NCI-H2196 treated with DMSO at 0.1 percent for 48 hours (cell line): ENCODE measurements around the gene RPUSD3.
"Not testable (repeated sequence)": the region's sequence is repeated elsewhere in the genome, so short reads cannot be mapped to it uniquely, and the experiment has no call there.

Experiments
- DNase-seq: peaks from one replicate; lab custom pipeline; 2025; ENCODE audit not compliant: unreplicated experiment; lab: John Stamatoyannopoulos, UW

Gene RPUSD3

GRCh38 chr3:9865125-9865637 lies 21.4 kb upstream of the RPUSD3 start:
- not testable (repeated sequence) for DNase-seq

GRCh38 chr3:9864200-9864927 lies 20.6 kb upstream of the RPUSD3 start:
- no peak for DNase-seq

- DNase-seq: no peak
These were observed 19.4 kb upstream of the RPUSD3 start for GRCh38 chr3:9863058-9863772.

GRCh38 chr3:9862391-9863057 lies 18.7 kb upstream of the RPUSD3 start:
- no peak for DNase-seq

GRCh38 chr3:9861626-9862130 lies 17.9 kb upstream of the RPUSD3 start:
- no peak for DNase-seq

- DNase-seq: no peak
These were observed 17.4 kb upstream of the RPUSD3 start for GRCh38 chr3:9861201-9861600.

GRCh38 chr3:9859530-9860025 lies 15.8 kb upstream of the RPUSD3 start:
- no peak for DNase-seq

- no peak for DNase-seq
These were observed 11.8 kb upstream of the RPUSD3 start for GRCh38 chr3:9855594-9855993.

GRCh38 chr3:9854291-9854940 lies 10.6 kb upstream of the RPUSD3 start:
- not testable (repeated sequence) for DNase-seq

GRCh38 chr3:9852528-9852927 lies 8.7 kb upstream of the RPUSD3 start:
- no peak for DNase-seq

GRCh38 chr3:9851926-9852325 lies 8.1 kb upstream of the RPUSD3 start:
- DNase-seq: not testable (repeated sequence)

GRCh38 chr3:9851383-9851782 lies 7.6 kb upstream of the RPUSD3 start:
- not testable (repeated sequence) for DNase-seq

GRCh38 chr3:9848860-9849259 lies 5.1 kb upstream of the RPUSD3 start:
- DNase-seq: not testable (repeated sequence)

GRCh38 chr3:9847870-9848269 lies 4.1 kb upstream of the RPUSD3 start:
- not testable (repeated sequence) for DNase-seq

GRCh38 chr3:9846931-9847488 lies 3.2 kb upstream of the RPUSD3 start:
- no peak for DNase-seq

GRCh38 chr3:9846231-9846630 lies 2.4 kb upstream of the RPUSD3 start:
- no peak for DNase-seq

- DNase-seq: no peak
These were observed 2.8 kb downstream of the RPUSD3 start for GRCh38 chr3:9841015-9841414.

GRCh38 chr3:9838856-9839255 lies 5.0 kb downstream of the RPUSD3 start:
- DNase-seq: no peak

- DNase-seq: no peak
These were observed 5.9 kb downstream of the RPUSD3 start for GRCh38 chr3:9837701-9838582.
